Endothelial cell of umbilical vein (primary cell): Measurements from ENCODE around the gene PYGB. TPM values are rescaled to one million over a fixed set of nuclear protein-coding genes. Genes with fewer than 3 reads are reported as not detected.

Experiments
- BruUV-seq: library from RNA; stranded (reverse); fragments of 400-500 nt; replicated peaks from 2 replicates; lab custom pipeline; 2021; lab: Mats Ljungman, UMichigan
- CTCF ChIA-PET: fragments of 300-600, 350-600 bp; sonication (Branson Sonifier 250); formaldehyde crosslinking; loops from one replicate; lab custom pipeline; 2021; ENCODE audit warnings: antibody characterized with exemption, inconsistent platforms; lab: Charles Lee
- POLR2A ChIA-PET: fragments of 300-600, 350-600 bp; sonication (Branson Sonifier 250); formaldehyde crosslinking; loops from one replicate; lab custom pipeline; 2021; ENCODE audit warnings: antibody characterized with exemption, inconsistent platforms; lab: Charles Lee
- DNase-seq: peaks from one replicate; pipeline ENCODE4 v3.0.0-alpha.2; 2011; ENCODE audit warnings: low read depth, low spot score
- FAIRE-seq: peaks from 2 replicates; lab custom pipeline; 2011; peaks lifted over from hg19 to GRCh38; lab: Jason Lieb, UNC
- H2AFZ ChIP-seq: 2 replicates; pipeline ENCODE4 v1.6.0; 2012; ENCODE audit warnings: low read depth, low read length, control low read depth, inconsistent platforms
- H3K27ac ChIP-seq: 2 replicates; pipeline ENCODE4 v1.5.1; 2011; ENCODE audit warnings: low read depth, mild to moderate bottlenecking, control low read depth, low read length, moderate library complexity; ENCODE audit not compliant: insufficient read depth
- H3K27me3 ChIP-seq, 2 experiments: 2 replicates each; pipeline versions ENCODE4 v1.6.0 to v1.6.1; 2011; ENCODE audit warnings: low read length in 2 of 2, mixed read lengths in 1 of 2; ENCODE audit not compliant: control insufficient read depth in 2 of 2, insufficient read depth in 2 of 2
- H3K36me3 ChIP-seq, 2 experiments: 2 replicates in 1 of 2; 3 replicates in 1 of 2; pipeline ENCODE4 v1.5.1; 2011; ENCODE audit warnings: low read length in 2 of 2, mild to moderate bottlenecking in 1 of 2, moderate library complexity in 1 of 2; ENCODE audit not compliant: control insufficient read depth in 2 of 2, insufficient read depth in 2 of 2; ENCODE audit errors: extremely low read depth in 1 of 2
- H3K4me1 ChIP-seq: 3 replicates; pipeline ENCODE4 v1.5.1; 2011; ENCODE audit warnings: mild to moderate bottlenecking, low read length; ENCODE audit not compliant: control insufficient read depth, insufficient read depth; ENCODE audit errors: extremely low read depth
- H3K4me2 ChIP-seq: 2 replicates; pipeline ENCODE4 v1.6.1; 2011; ENCODE audit warnings: low read length, control low read depth, mixed read lengths; ENCODE audit not compliant: insufficient read depth
- H3K4me3 ChIP-seq, 3 experiments: fragments of 200-600 bp in 1 of 3; sonication (generic), shearing (Covaris generic) in 1 of 3; replicated peaks in 1 of 3; 2 replicates each; pipeline ENCODE4 v1.5.1; 2011 to 2016; ENCODE audit warnings: control low read depth in 3 of 3, low read length in 3 of 3, mild to moderate bottlenecking in 2 of 3, inconsistent platforms in 1 of 3, low read depth in 1 of 3, moderate library complexity in 1 of 3; ENCODE audit not compliant: insufficient read depth in 1 of 3
- H3K79me2 ChIP-seq: 2 replicates; pipeline ENCODE4 v1.6.0; 2012; ENCODE audit warnings: low read length, inconsistent platforms; ENCODE audit not compliant: control insufficient read depth, insufficient read depth
- H3K9ac ChIP-seq: replicated peaks from 2 replicates; pipeline ENCODE3; 2011; ENCODE audit warnings: low read length, control low read depth; ENCODE audit not compliant: insufficient read depth; ENCODE audit errors: extremely low read depth
- H3K9me1 ChIP-seq: replicated peaks from 3 replicates; pipeline ENCODE4 v1.6.0; 2011; ENCODE audit warnings: mild to moderate bottlenecking, low read length; ENCODE audit not compliant: control insufficient read depth, insufficient read depth; ENCODE audit errors: extremely low read depth
- H3K9me3 ChIP-seq: replicated peaks from 2 replicates; pipeline ENCODE4 v1.5.1; 2012; ENCODE audit warnings: low read length, inconsistent platforms; ENCODE audit not compliant: control insufficient read depth, insufficient read depth
- H4K20me1 ChIP-seq: replicated peaks from 2 replicates; pipeline ENCODE3; 2011; ENCODE audit warnings: mild to moderate bottlenecking, low read length; ENCODE audit not compliant: control insufficient read depth, insufficient read depth; ENCODE audit errors: extremely low read depth
- CTCF ChIP-seq, 2 donors: IDR thresholded peaks; 1 replicate in 1 of 2; 2 replicates in 1 of 2; pipeline ENCODE4 v1.5.1; 2011; ENCODE audit warnings: low read length in 2 of 2, mild to moderate bottlenecking in 2 of 2, moderate library complexity in 2 of 2, control low read depth in 1 of 2, inconsistent platforms in 1 of 2, low read depth in 1 of 2; ENCODE audit not compliant: insufficient read depth in 1 of 2; ENCODE audit errors: extremely low read depth in 1 of 2
- EZH2 ChIP-seq: IDR thresholded peaks from 2 replicates; pipeline ENCODE4 v1.6.1; 2012; ENCODE audit warnings: borderline replicate concordance, low read depth, mild to moderate bottlenecking, moderate library complexity, low read length, inconsistent platforms; ENCODE audit not compliant: severe bottlenecking
- FOS ChIP-seq: IDR thresholded peaks from 2 replicates; pipeline ENCODE4 v1.6.1; 2011; ENCODE audit warnings: mild to moderate bottlenecking, low read length, moderate library complexity, borderline replicate concordance; ENCODE audit not compliant: insufficient read depth
- GATA2 ChIP-seq: IDR thresholded peaks from 2 replicates; pipeline ENCODE4 v1.7.0; 2011; ENCODE audit warnings: low read depth, mild to moderate bottlenecking, moderate library complexity, mixed read lengths, low read length; ENCODE audit not compliant: insufficient read length, insufficient read depth
- JUN ChIP-seq: IDR thresholded peaks from 2 replicates; pipeline ENCODE4 v1.6.1; 2011; ENCODE audit warnings: borderline replicate concordance, low read depth; ENCODE audit not compliant: insufficient read length, insufficient read depth
- MAX ChIP-seq: IDR thresholded peaks from 2 replicates; pipeline ENCODE4 v1.6.1; 2011; ENCODE audit not compliant: insufficient read depth, insufficient read length
- MYC ChIP-seq: IDR thresholded peaks from one replicate; pipeline ENCODE4 v1.6.1; 2011; ENCODE audit warnings: mild to moderate bottlenecking, low read depth, low read length
- POLR2A ChIP-seq: IDR thresholded peaks from 2 replicates; pipeline ENCODE4 v1.6.1; 2012; ENCODE audit warnings: low read depth, mild to moderate bottlenecking, control low read depth, low read length
- POLR2AphosphoS5 ChIP-seq: IDR thresholded peaks from 2 replicates; pipeline ENCODE4 v1.6.1; 2012; ENCODE audit warnings: low read depth, mild to moderate bottlenecking, control low read depth, low read length, moderate library complexity; ENCODE audit not compliant: insufficient read depth
- dilution Hi-C: fragments of 300-500 bp; cut with MboI; formaldehyde crosslinking; loops from one replicate; pipeline ENCODE4 v1.15.0; 2019; ENCODE audit warnings: low sequenced_read_pairs; ENCODE audit not compliant: extremely low pct_ligation_motif_present
- intact Hi-C: fragments of 100-400 bp; cut with micrococcal nuclease; formaldehyde crosslinking; loops from one replicate; pipeline ENCODE4 v1.10.0; 2022
- polyA plus RNA-seq, 4 experiments: library from polyadenylated mRNA; depleted of rRNA in 3 of 4; stranded (reverse) in 3 of 4; unstranded in 1 of 4; fragments of >200 nt; gene quantifications; 2 replicates each; pipeline versions ENCODE4 v1.2.1 to v1.2.3, GENCODE V29; 2011 to 2012; ENCODE audit warnings: missing spikeins in 1 of 4
- total RNA-seq: library from RNA; stranded (reverse); gene quantifications from 2 replicates; pipeline ENCODE4 v1.2.3, GENCODE V29; 2021

The PYGB gene
- total and polyA plus RNA-seq, 2 donors (not counting 3 experiments of a cell fraction or from before 2014, with no cell fraction given), result 36.1 to 60.2 TPM

- dilution Hi-C loops (no loop called here), intact Hi-C loops (no loop called here)
- ChIA-PET CTCF (interaction anchor here (1.4 kb wide), 1 partner anchor 11 kb away, joined by 3 read pairs; the partner anchor contains the start of gene ENTPD6), POLR2A (no interaction called here)
- Histone ChIP-seq H3K4me3 (no peak overlapping the region), H3K36me3 (peaks cover 0 to 4% of the 10 kb centered on the region in 2 experiments), H3K4me2 (no peak overlapping the region), H3K27me3 (no peaks in the 10 kb centered on the region), H4K20me1 (no peaks in the 10 kb centered on the region), H3K9me1 (no peaks in the 10 kb centered on the region), H3K79me2 (peaks cover 8% of the 10 kb centered on the region), H3K9me3 (no peaks in the 10 kb centered on the region), H3K27ac (no peak overlapping the region), H3K9ac (no peak overlapping the region), H2AFZ (no peak overlapping the region), H3K4me1 (no peaks in the 10 kb centered on the region)
- FAIRE-seq (no peak), DNase-seq (no peak)
- TF ChIP-seq GATA2, result no peak
- BruUV-seq, result no TSS peak
Observed at GRCh38 chr20:25207149-25207959, 40.5 kb upstream of the PYGB start.

GRCh38 chr20:25207960-25208534 lies 39.8 kb upstream of the PYGB start:
- TF ChIP-seq POLR2AphosphoS5 (no peak), MAX (no peak), EZH2 (no peak), JUN (no peak), MYC (no peak), CTCF (IDR thresholded peaks at IDR 0.05; ENCODE audit: extremely low read depth in 1 of 2, insufficient read depth in 1 of 2, low read depth in 1 of 2, low read length in 2 of 2) (no peak), GATA2 (no peak), POLR2A (no peak), FOS (no peak)
- no peak for FAIRE-seq
- no peak overlapping the region for H3K9ac ChIP-seq
- no peaks in the 10 kb centered on the region for H3K4me1 ChIP-seq
- no TSS peak for BruUV-seq
- no peaks in the 10 kb centered on the region for H3K9me3 ChIP-seq
- peaks cover 8% of the 10 kb centered on the region for H3K79me2 ChIP-seq
- no peak for DNase-seq
- H3K27ac ChIP-seq, result no peak overlapping the region
- no peak overlapping the region for H3K4me3 ChIP-seq
- intact Hi-C loops, result no loop called here
- no peak overlapping the region for H2AFZ ChIP-seq
- POLR2A ChIA-PET, result no interaction called here
- H4K20me1 ChIP-seq, result no peaks in the 10 kb centered on the region
- CTCF ChIA-PET, result interaction anchor here (1.4 kb wide), 1 partner anchor 12 kb away, joined by 3 read pairs; the partner anchor contains the start of gene ENTPD6
- H3K27me3 ChIP-seq, result no peaks in the 10 kb centered on the region
- no peaks in the 10 kb centered on the region for H3K9me1 ChIP-seq
- H3K4me2 ChIP-seq, result no peak overlapping the region
- peaks cover 0 to 4% of the 10 kb centered on the region in 2 experiments for H3K36me3 ChIP-seq
- dilution Hi-C loops, result no loop called here
